HG02870 (cell line): ENCODE measurements around the gene METTL21A.
"Not testable (repeated sequence)": the region's sequence is repeated elsewhere in the genome, so short reads cannot be mapped to it uniquely, and the experiment has no call there.

ENCODE experiments used
- ATAC-seq: cut with Tn5 transposase; IDR thresholded peaks from one replicate; pipeline ENCODE4 v1.9.1; 2021; ENCODE audit warnings: mild to moderate bottlenecking, moderate library complexity; ENCODE audit not compliant: unreplicated experiment

METTL21A gene

GRCh38 chr2:207625014-207625907 is at the start of gene METTL21A:
METTL21A (minus strand) TSS chr2:207625394; CDS start chr2:207624375, 1,019 bp downstream.
- ATAC-seq, result peak; percentile 47

- ATAC-seq, result no peak
These were observed 49.6 kb upstream of the METTL21A start for GRCh38 chr2:207674826-207675225.

GRCh38 chr2:207674266-207674774 is 49.1 kb upstream of the METTL21A start:
- no peak for ATAC-seq

GRCh38 chr2:207673431-207673830 is 48.2 kb upstream of the METTL21A start:
- no peak for ATAC-seq

- no peak for ATAC-seq
These were observed 45.7 kb upstream of the METTL21A start for GRCh38 chr2:207670887-207671286.

- no peak for ATAC-seq
These were observed 38.8 kb upstream of the METTL21A start for GRCh38 chr2:207663870-207664545.

- peak; percentile 77 for ATAC-seq
These were observed 37.0 kb upstream of the METTL21A start for GRCh38 chr2:207662203-207662602.

GRCh38 chr2:207660994-207661393 is 35.8 kb upstream of the METTL21A start:
- no peak for ATAC-seq

- ATAC-seq, result no peak
These were observed 33.0 kb upstream of the METTL21A start for GRCh38 chr2:207658156-207658555.

- ATAC-seq, result no peak
These were observed 29.8 kb upstream of the METTL21A start for GRCh38 chr2:207655000-207655399.

- ATAC-seq, result not testable (repeated sequence)
These were observed 21.4 kb upstream of the METTL21A start for GRCh38 chr2:207646582-207646981.

GRCh38 chr2:207643892-207644291 is 18.7 kb upstream of the METTL21A start:
- no peak for ATAC-seq

GRCh38 chr2:207640661-207641060 is 15.5 kb upstream of the METTL21A start:
- ATAC-seq, result no peak

GRCh38 chr2:207640160-207640559 is 15.0 kb upstream of the METTL21A start:
- ATAC-seq, result no peak

- not testable (repeated sequence) for ATAC-seq
These were observed 14.1 kb upstream of the METTL21A start for GRCh38 chr2:207639288-207639687.

- no peak for ATAC-seq
These were observed 10.4 kb upstream of the METTL21A start for GRCh38 chr2:207635468-207636200.

- ATAC-seq, result no peak
These were observed 8.5 kb upstream of the METTL21A start for GRCh38 chr2:207633686-207634085.

GRCh38 chr2:207632575-207633493 is 7.6 kb upstream of the METTL21A start:
- no peak for ATAC-seq

GRCh38 chr2:207630491-207630890 is 5.3 kb upstream of the METTL21A start:
- no peak for ATAC-seq

- no peak for ATAC-seq
These were observed 4.4 kb upstream of the METTL21A start for GRCh38 chr2:207629553-207629952.
